K562 (cell line): Measurements from ENCODE around the gene COQ8A. TPM values are rescaled to one million over a fixed set of nuclear protein-coding genes. Genes with fewer than 3 reads are reported as not detected.

Experiments
- ATAC-seq: fragments of 200-7000 bp; cut with Tn5 transposase; 3 replicates; pipeline ENCODE4 v1.9.1; 2020; ENCODE audit warnings: moderate library complexity
- BruUV-seq: library from RNA; stranded (reverse); fragments of 400-500 nt; replicated peaks from 2 replicates; lab custom pipeline; 2021; lab: Mats Ljungman, UMichigan
- CTCF ChIA-PET: fragments of 300-600 bp; formaldehyde crosslinking; extraction: SDS; loops from one replicate; lab custom pipeline; 2021; ENCODE audit warnings: low intra/inter-chr PET ratio; lab: Yijun Ruan, JAX
- POLR2A ChIA-PET: fragments of 300-600, 350-650 bp; sonication (Branson Sonifier 250); formaldehyde crosslinking; extraction: SDS; loops from one replicate; lab custom pipeline; 2021; ENCODE audit warnings: antibody characterized with exemption, inconsistent platforms; lab: Yijun Ruan, JAX
- DNase-seq, 4 experiments: peaks; one replicate each; pipeline versions ENCODE4 v3.0.0 to v3.0.0-alpha.2; 2011 to 2018; ENCODE audit warnings: low spot score in 3 of 4, mixed read lengths in 3 of 4; ENCODE audit errors: extremely low read depth in 1 of 4
- FAIRE-seq: peaks from 2 replicates; lab custom pipeline; 2011; peaks lifted over from hg19 to GRCh38; lab: Jason Lieb, UNC
- H2AFZ ChIP-seq: 2 replicates; pipeline ENCODE4 v1.6.0; 2011; ENCODE audit warnings: low read depth, low read length, control low read depth, inconsistent platforms
- H3K27ac ChIP-seq: fragments of 200-600 bp; 3 replicates; pipeline ENCODE4 v1.8.0; 2011; ENCODE audit warnings: low read depth, mild to moderate bottlenecking, control low read depth, inconsistent platforms, low read length, moderate library complexity, mixed read lengths; ENCODE audit errors: extremely low read depth
- H3K27me3 ChIP-seq, 2 experiments: fragments of 300-600 bp in 1 of 2; 2 replicates in 1 of 2; 3 replicates in 1 of 2; pipeline versions ENCODE4 v1.6.0 to v1.8.0; 2011; ENCODE audit warnings: inconsistent platforms in 2 of 2, low read length in 2 of 2, mild to moderate bottlenecking in 1 of 2, mixed read lengths in 1 of 2, moderate library complexity in 1 of 2; ENCODE audit not compliant: control insufficient read depth in 2 of 2, insufficient read depth in 2 of 2
- H3K36me3 ChIP-seq: fragments of 300-600 bp; 3 replicates; pipeline ENCODE4 v1.8.0; 2011; ENCODE audit warnings: mild to moderate bottlenecking, low read length, inconsistent platforms; ENCODE audit not compliant: control insufficient read depth, insufficient read depth
- H3K4me1 ChIP-seq, 2 experiments: fragments of 200-600 bp in 1 of 2; replicated peaks in 1 of 2; 2 replicates in 1 of 2; 3 replicates in 1 of 2; pipeline versions ENCODE4 v1.5.1 to v1.8.0; 2011; ENCODE audit warnings: inconsistent platforms in 2 of 2, low read length in 2 of 2, mild to moderate bottlenecking in 1 of 2, mixed read lengths in 1 of 2, moderate library complexity in 1 of 2; ENCODE audit not compliant: control insufficient read depth in 2 of 2, insufficient read depth in 2 of 2
- H3K4me2 ChIP-seq: 2 replicates; pipeline ENCODE4 v1.6.1; 2011; ENCODE audit warnings: low read length, control low read depth, inconsistent platforms, mixed read lengths; ENCODE audit not compliant: insufficient read depth
- H3K4me3 ChIP-seq: fragments of 200-600 bp; sonication (generic), shearing (Covaris generic); 2 replicates; pipeline ENCODE4 v1.5.1; 2016; ENCODE audit warnings: control low read depth, inconsistent platforms
- H3K79me2 ChIP-seq: fragments of 200-600 bp; 3 replicates; pipeline ENCODE4 v1.8.0; 2011; ENCODE audit warnings: low read length, inconsistent platforms; ENCODE audit not compliant: control insufficient read depth, insufficient read depth
- H3K9ac ChIP-seq, 2 experiments: 2 replicates each; pipeline versions ENCODE4 v1.6.0 to v1.6.1; 2011; ENCODE audit warnings: low read depth in 2 of 2, low read length in 2 of 2, control low read depth in 1 of 2, inconsistent platforms in 1 of 2, mild to moderate bottlenecking in 1 of 2, mixed read lengths in 1 of 2; ENCODE audit not compliant: insufficient read depth in 1 of 2
- H3K9me1 ChIP-seq: one replicate; pipeline ENCODE4 v1.6.0; 2011; ENCODE audit warnings: inconsistent platforms, mild to moderate bottlenecking, low read length, moderate library complexity; ENCODE audit not compliant: control insufficient read depth, insufficient read depth
- H3K9me3 ChIP-seq: replicated peaks from 2 replicates; pipeline ENCODE4 v1.5.1; 2011; ENCODE audit warnings: low read depth, low read length, inconsistent platforms; ENCODE audit not compliant: control insufficient read depth, insufficient read depth
- H4K20me1 ChIP-seq: replicated peaks from 2 replicates; pipeline ENCODE4 v1.6.1; 2011; ENCODE audit warnings: low read length, inconsistent platforms, mixed read lengths; ENCODE audit not compliant: control insufficient read depth, insufficient read depth
- CHD4 ChIP-seq: fragments of 200-600 bp; sonication (generic); IDR thresholded peaks from 3 replicates; pipeline ENCODE4 v1.6.1; 2012; ENCODE audit warnings: low read depth, mild to moderate bottlenecking, mixed read lengths, low read length, inconsistent platforms; ENCODE audit not compliant: insufficient read depth, insufficient replicate concordance, poor library complexity, severe bottlenecking
- ELK1 ChIP-seq: sonication (generic); formaldehyde crosslinking; IDR thresholded peaks from 2 replicates; pipeline ENCODE4 v1.8.1; 2022; ENCODE audit warnings: missing genetic modification reagents
- HNRNPLL ChIP-seq: fragments of 200-400 bp; formaldehyde crosslinking; IDR thresholded peaks from 2 replicates; pipeline ENCODE4 v1.6.1; 2017; ENCODE audit warnings: low read length, low read depth, mild to moderate bottlenecking; ENCODE audit not compliant: poor library complexity, severe bottlenecking
- HOXB6 ChIP-seq: fragments of 250-450 bp; sonication (Bioruptor Pico); IDR thresholded peaks from 2 replicates; pipeline ENCODE4 v1.5.1; 2022; ENCODE audit warnings: mild to moderate bottlenecking, borderline replicate concordance
- MITF ChIP-seq: IDR thresholded peaks from 2 replicates; pipeline ENCODE4 v1.6.1; 2014; ENCODE audit warnings: antibody characterized with exemption
- NELFE ChIP-seq: IDR thresholded peaks from 2 replicates; pipeline ENCODE4 v1.6.1; 2011; ENCODE audit warnings: mild to moderate bottlenecking; ENCODE audit not compliant: insufficient read depth, insufficient read length
- RNF2 ChIP-seq: sonication (generic); IDR thresholded peaks from 2 replicates; pipeline ENCODE4 v1.6.1; 2016
- SLC30A9 ChIP-seq: fragments of 250-450 bp; sonication (Bioruptor Pico); IDR thresholded peaks from 2 replicates; pipeline ENCODE4 v1.8.0; 2022; ENCODE audit warnings: mild to moderate bottlenecking, moderate library complexity
- TFE3 ChIP-seq: fragments of 450-650 bp; formaldehyde crosslinking; IDR thresholded peaks from 2 replicates; pipeline ENCODE4 v1.4.0; 2020; ENCODE audit warnings: mild to moderate bottlenecking, mixed read lengths
- ZBTB49 ChIP-seq: sonication (generic); formaldehyde crosslinking; IDR thresholded peaks from 2 replicates; pipeline ENCODE4 v1.8.0; 2022; ENCODE audit warnings: missing genetic modification reagents, mild to moderate bottlenecking, borderline replicate concordance
- ZNF830 ChIP-seq: fragments of 250-450 bp; sonication (Bioruptor Pico); IDR thresholded peaks from 2 replicates; pipeline ENCODE4 v1.5.0; 2021; ENCODE audit warnings: mild to moderate bottlenecking
- WGBS: fragments of 100-300 bp; shearing (Covaris generic); methylation state at CpG from one replicate; pipeline ENCODE4 v1.1.6; 2016; ENCODE audit warnings: low coverage, mixed read lengths; ENCODE audit not compliant: insufficient coverage; ENCODE audit errors: missing lambda C conversion rate; 5-methylcytosine and 5-hydroxymethylcytosine counted together
- in situ Hi-C: fragments of 300-500 bp; cut with MboI; formaldehyde crosslinking; loops from 4 replicates; pipeline ENCODE4 v1.15.0; 2018; ENCODE audit warnings: inconsistent platforms, mixed read lengths
- intact Hi-C: fragments of 100-400 bp; cut with micrococcal nuclease; formaldehyde crosslinking; loops from 2 replicates; pipeline ENCODE4 v1.14.2; 2022
- polyA plus RNA-seq, 8 experiments: library from polyadenylated mRNA; depleted of rRNA in 4 of 8; stranded (reverse) in 5 of 8; unstranded in 3 of 8; fragments of >200 nt; fragmentation: Nextera tagmentation in 2 of 8; fragmentation: Illumina TruSeq in 1 of 8; extraction: Ambion mirVana in 2 of 8; extraction: Trizol in 1 of 8; gene quantifications; 2 replicates each; pipeline versions ENCODE4 v1.2.1 to v1.2.3, GENCODE V29; 2011 to 2014; ENCODE audit warnings: inconsistent platforms in 1 of 8, missing spikeins in 1 of 8
- total RNA-seq, 7 experiments: library from RNA; depleted of rRNA in 6 of 7; stranded (reverse); fragments of >200 nt in 6 of 7; fragmentation: Illumina TruSeq in 2 of 7; extraction: Trizol in 2 of 7; gene quantifications; 2 replicates each; pipeline versions ENCODE4 v1.2.1 to v1.2.3, GENCODE V29; 2011 to 2021; ENCODE audit warnings: low replicate concordance in 1 of 7
- TF ChIP-seq, protein P1 (sequence below): fragments of 250-450 bp; sonication (Bioruptor Pico); IDR thresholded peaks from 2 replicates; pipeline ENCODE4 v1.8.0; 2021; ENCODE audit warnings: mild to moderate bottlenecking, moderate library complexity

COQ8A gene
- total and polyA plus RNA-seq, 9 of the 15 experiments (the other 6 are each of a cell fraction or from before 2014, with no cell fraction given) = 2.6 to 54.3 (median 32.4) TPM

- TF ChIP-seq ZBTB49 (CRISPR knock-in tag) (no peak), CHD4 (no peak), SLC30A9 (CRISPR knock-in tag) (no peak)
Observed at GRCh38 chr1:226948996-226949395, 8.9 kb downstream of the COQ8A start (continued).

- ChIA-PET POLR2A (interaction anchor here (1.7 to 3.3 kb wide), 3 partner anchors 9 to 61 kb away, joined by 4 to 14 read pairs (median 12); partner anchors contain the start of gene COQ8A), CTCF (no interaction called here)
- Histone ChIP-seq H3K27me3 (no peaks in the 10 kb centered on the region), H3K9ac (no peak overlapping the region), H3K4me3 (no peak overlapping the region), H3K9me3 (no peaks in the 10 kb centered on the region), H3K4me2 (no peak overlapping the region), H3K36me3 (no peaks in the 10 kb centered on the region), H2AFZ (no peak overlapping the region), H3K79me2 (peaks cover 26% of the 10 kb centered on the region), H4K20me1 (peaks cover 6% of the 10 kb centered on the region; the same call in 1 of the 2 replicates), H3K27ac (no peak overlapping the region), H3K4me1 (peaks cover 9 to 18% of the 10 kb centered on the region in 2 experiments; a peak in 4 of 5 replicates), H3K9me1 (no peaks in the 10 kb centered on the region)
- in situ Hi-C loops = no loop called here
- WGBS = 92% methylated on average over 3 of the region's 3 CpGs
- FAIRE-seq (no peak), DNase-seq (no peak), ATAC-seq (no peak)
- intact Hi-C loops = loop anchor here (10.0 kb wide), 1 partner anchor 365 kb away; the partner anchor contains the start of gene CDC42BPA
- no TSS peak for BruUV-seq
- no peak for TF ChIP-seq HNRNPLL
- no peak for TF ChIP-seq HOXB6 (CRISPR knock-in tag)
- no peak for TF ChIP-seq ELK1
- TF ChIP-seq ZNF830 (CRISPR knock-in tag) = no peak
- TF ChIP-seq, protein P1, sequence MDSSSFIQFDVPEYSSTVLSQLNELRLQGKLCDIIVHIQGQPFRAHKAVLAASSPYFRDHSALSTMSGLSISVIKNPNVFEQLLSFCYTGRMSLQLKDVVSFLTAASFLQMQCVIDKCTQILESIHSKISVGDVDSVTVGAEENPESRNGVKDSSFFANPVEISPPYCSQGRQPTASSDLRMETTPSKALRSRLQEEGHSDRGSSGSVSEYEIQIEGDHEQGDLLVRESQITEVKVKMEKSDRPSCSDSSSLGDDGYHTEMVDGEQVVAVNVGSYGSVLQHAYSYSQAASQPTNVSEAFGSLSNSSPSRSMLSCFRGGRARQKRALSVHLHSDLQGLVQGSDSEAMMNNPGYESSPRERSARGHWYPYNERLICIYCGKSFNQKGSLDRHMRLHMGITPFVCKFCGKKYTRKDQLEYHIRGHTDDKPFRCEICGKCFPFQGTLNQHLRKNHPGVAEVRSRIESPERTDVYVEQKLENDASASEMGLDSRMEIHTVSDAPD = no peak
- no peak for TF ChIP-seq TFE3 (CRISPR knock-in tag)
- TF ChIP-seq MITF = no peak
- TF ChIP-seq RNF2 = no peak
- no peak for TF ChIP-seq NELFE
Observed at GRCh38 chr1:226949401-226949800, 9.3 kb downstream of the COQ8A start.
